Parathyroid adenoma (tissue), 2 donors: Measurements from ENCODE around the gene WDR44.

Source experiments
- H2AFZ ChIP-seq: fragments of 300-600 bp; sonication (generic); one replicate; pipeline ENCODE4 v1.7.0; 2017; ENCODE audit warnings: antibody characterized with exemption, mild to moderate bottlenecking
- H3K27ac ChIP-seq: fragments of 300-600 bp; sonication (generic); one replicate; pipeline ENCODE4 v1.7.0; 2017
- H3K27me3 ChIP-seq: fragments of 300-600 bp; sonication (generic); one replicate; pipeline ENCODE4 v1.7.0; 2017; ENCODE audit warnings: low read length; ENCODE audit not compliant: control insufficient read depth, insufficient read depth
- H3K36me3 ChIP-seq: fragments of 300-600 bp; sonication (generic); one replicate; pipeline ENCODE4 v1.7.0; 2017; ENCODE audit warnings: low read length; ENCODE audit not compliant: control insufficient read depth, insufficient read depth
- H3K4me1 ChIP-seq: fragments of 300-600 bp; sonication (generic); one replicate; pipeline ENCODE4 v1.7.0; 2017; ENCODE audit warnings: control low read depth
- H3K4me2 ChIP-seq: fragments of 300-600 bp; sonication (generic); one replicate; pipeline ENCODE4 v1.7.0; 2017; ENCODE audit warnings: low read length
- H3K4me3 ChIP-seq: fragments of 300-600 bp; sonication (generic); one replicate; pipeline ENCODE4 v1.7.0; 2017; ENCODE audit warnings: low read depth, low read length
- H3K79me2 ChIP-seq: fragments of 300-600 bp; sonication (generic); one replicate; pipeline ENCODE4 v1.7.0; 2017; ENCODE audit warnings: control low read depth
- H3K9ac ChIP-seq: fragments of 300-600 bp; sonication (generic); one replicate; pipeline ENCODE4 v1.7.0; 2017; ENCODE audit warnings: mild to moderate bottlenecking
- H3K9me3 ChIP-seq: fragments of 300-600 bp; sonication (generic); one replicate; pipeline ENCODE4 v1.7.0; 2017; ENCODE audit warnings: low read length; ENCODE audit not compliant: control insufficient read depth
- CTCF ChIP-seq: fragments of 300-600 bp; sonication (generic); IDR thresholded peaks from one replicate; pipeline ENCODE4 v1.7.0; 2017; ENCODE audit warnings: antibody characterized with exemption, mild to moderate bottlenecking
- donor health status: primary hyperparathyroidism.

WDR44 gene

GRCh38 chrX:118367338-118367737, 21.4 kb downstream of the WDR44 start:
- H3K79me2 ChIP-seq = peaks cover 5% of the 10 kb centered on the region
- no peak overlapping the region for H2AFZ ChIP-seq
- H3K4me2 ChIP-seq = no peak overlapping the region
- no peaks in the 10 kb centered on the region for H3K27me3 ChIP-seq
- no peak overlapping the region for H3K4me3 ChIP-seq
- no peak for TF ChIP-seq CTCF
- no peaks in the 10 kb centered on the region for H3K4me1 ChIP-seq
- no peak overlapping the region for H3K27ac ChIP-seq
- no peaks in the 10 kb centered on the region for H3K36me3 ChIP-seq
- no peaks in the 10 kb centered on the region for H3K9me3 ChIP-seq
- H3K9ac ChIP-seq = no peak overlapping the region

- H3K36me3 ChIP-seq = no peaks in the 10 kb centered on the region
- H3K4me1 ChIP-seq = no peaks in the 10 kb centered on the region
- no peak overlapping the region for H2AFZ ChIP-seq
Measured at GRCh38 chrX:118368398-118368797, 22.5 kb downstream of the WDR44 start.

GRCh38 chrX:118370921-118371624, 25.2 kb downstream of the WDR44 start:
- no peaks in the 10 kb centered on the region for H3K27me3 ChIP-seq
- H3K4me3 ChIP-seq = no peak overlapping the region
- H3K4me2 ChIP-seq = no peak overlapping the region
- no peak overlapping the region for H2AFZ ChIP-seq
- no peak for TF ChIP-seq CTCF
- H3K36me3 ChIP-seq = no peaks in the 10 kb centered on the region
- H3K9ac ChIP-seq = no peak overlapping the region
- no peak overlapping the region for H3K27ac ChIP-seq
- H3K9me3 ChIP-seq = no peaks in the 10 kb centered on the region
- H3K4me1 ChIP-seq = no peaks in the 10 kb centered on the region
- no peaks in the 10 kb centered on the region for H3K79me2 ChIP-seq

More at GRCh38 chrX:118368398-118368797, 22.5 kb downstream of the WDR44 start:
- no peak overlapping the region for H3K9ac ChIP-seq
- H3K4me2 ChIP-seq = no peak overlapping the region
- H3K4me3 ChIP-seq = no peak overlapping the region
- H3K27ac ChIP-seq = no peak overlapping the region
- no peak for TF ChIP-seq CTCF
- no peaks in the 10 kb centered on the region for H3K9me3 ChIP-seq
- H3K79me2 ChIP-seq = no peaks in the 10 kb centered on the region
- H3K27me3 ChIP-seq = no peaks in the 10 kb centered on the region

- Histone ChIP-seq H3K4me1 (no peaks in the 10 kb centered on the region), H3K4me2 (no peak overlapping the region), H2AFZ (no peak overlapping the region), H3K9me3 (no peaks in the 10 kb centered on the region), H3K27me3 (no peaks in the 10 kb centered on the region), H3K4me3 (no peak overlapping the region), H3K36me3 (no peaks in the 10 kb centered on the region), H3K27ac (no peak overlapping the region), H3K9ac (no peak overlapping the region), H3K79me2 (no peaks in the 10 kb centered on the region)
- TF ChIP-seq CTCF = no peak
Measured at GRCh38 chrX:118373538-118373937, 27.6 kb downstream of the WDR44 start.

- no peaks in the 10 kb centered on the region for H3K27me3 ChIP-seq
- H2AFZ ChIP-seq = no peak overlapping the region
- H3K79me2 ChIP-seq = no peaks in the 10 kb centered on the region
- H3K4me2 ChIP-seq = no peak overlapping the region
- H3K9ac ChIP-seq = no peak overlapping the region
- H3K4me3 ChIP-seq = no peak overlapping the region
- no peak for TF ChIP-seq CTCF
- no peak overlapping the region for H3K27ac ChIP-seq
- H3K36me3 ChIP-seq = no peaks in the 10 kb centered on the region
- no peaks in the 10 kb centered on the region for H3K9me3 ChIP-seq
- H3K4me1 ChIP-seq = no peaks in the 10 kb centered on the region
Measured at GRCh38 chrX:118383120-118383519, 37.2 kb downstream of the WDR44 start.
